Heart left ventricle (tissue), 16 donors: Measurements from ENCODE around the gene S100A16. TPM values are rescaled to one million over a fixed set of nuclear protein-coding genes. Genes with fewer than 3 reads are reported as not detected.
A peak's percentile ranks its signal among the peaks of the same experiment; 100 is the strongest.
"Not testable (repeated sequence)": the region's sequence is repeated elsewhere in the genome, so short reads cannot be mapped to it uniquely, and the experiment has no call there.

Experiments used
- ATAC-seq, 4 donors: fragments of 200-7000 bp; cut with Tn5 transposase; one replicate each; pipeline ENCODE4 v1.9.1; 2020 to 2022; ENCODE audit warnings: moderate library complexity in 4 of 4, mild to moderate bottlenecking in 3 of 4, moderate number of reproducible peaks in 1 of 4
- DNase-seq, 5 donors: peaks; one replicate each; pipeline ENCODE4 v3.0.0-alpha.2; 2020
- H3K27ac ChIP-seq, 12 donors: fragments of 200-600 bp; sonication (generic) in 4 of 12; one replicate each; pipeline versions ENCODE4 v1.5.0 to v1.8.0; 2016 to 2022; ENCODE audit warnings: mild to moderate bottlenecking in 2 of 12
- H3K27me3 ChIP-seq, 9 donors: fragments of 200-600 bp; sonication (generic) in 2 of 9; one replicate each; pipeline versions ENCODE4 v1.5.1 to v1.8.0; 2016 to 2022; ENCODE audit warnings: mild to moderate bottlenecking in 3 of 9
- H3K36me3 ChIP-seq, 9 donors: fragments of 200-600 bp; sonication (generic) in 2 of 9; one replicate each; pipeline versions ENCODE4 v1.5.0 to v1.8.0; 2018 to 2022; ENCODE audit warnings: mild to moderate bottlenecking in 2 of 9
- H3K4me1 ChIP-seq, 12 donors: fragments of 200-600 bp; sonication (generic) in 4 of 12; one replicate each; pipeline versions ENCODE4 v1.5.0 to v1.8.0; 2016 to 2022; ENCODE audit warnings: mild to moderate bottlenecking in 3 of 12
- H3K4me3 ChIP-seq, 12 donors: fragments of 200-600 bp; sonication (generic) in 4 of 12; one replicate each; pipeline versions ENCODE4 v1.5.0 to v1.8.0; 2017 to 2022; ENCODE audit warnings: mild to moderate bottlenecking in 9 of 12, moderate library complexity in 4 of 12
- H3K9me3 ChIP-seq, 12 donors: fragments of 200-600 bp; sonication (generic) in 4 of 12; one replicate each; pipeline versions ENCODE4 v1.5.0 to v1.8.0; 2016 to 2022; ENCODE audit warnings: mild to moderate bottlenecking in 1 of 12
- POLR2A ChIP-seq, 2 donors: fragments of 450-650 bp; IDR thresholded peaks; one replicate each; pipeline ENCODE4 v1.6.1; 2017; ENCODE audit warnings: antibody characterized with exemption in 2 of 2, mild to moderate bottlenecking in 2 of 2, moderate library complexity in 2 of 2
- WGBS, 4 donors: extraction: QIAGEN DNeasy Blood & Tissue Kit in 2 of 4; methylation state at CpG; one replicate each; pipeline versions ENCODE4 v1.1.5 to v1.1.7; 2013 to 2018; 5-methylcytosine and 5-hydroxymethylcytosine counted together
- intact Hi-C, 10 donors: fragments of 100-400 bp; cut with DNase I; formaldehyde crosslinking; loops; one replicate each; pipeline versions ENCODE4 v1.11.1 to v1.14.2; 2022
- polyA plus RNA-seq, 2 donors: library from polyadenylated mRNA; stranded (reverse); fragments of 200-250 nt; gene quantifications; one replicate each; pipeline ENCODE4 v1.2.3, GENCODE V29; 2013
- total RNA-seq, 9 donors: library from RNA; depleted of rRNA in 2 of 9; stranded (reverse); fragments of >200 nt in 2 of 9; fragmentation: NEBNext Ultra II Directional in 3 of 9; extraction: Animal tissue kit (Norgen Biotek cat#: 25700) in 3 of 9; gene quantifications; one replicate each; pipeline versions ENCODE4 v1.1.0 to v1.2.4, GENCODE V29; 2016 to 2023
- TF ChIP-seq, protein P1 (sequence below), 12 donors: fragments of 200-600 bp; sonication (generic) in 4 of 12; IDR thresholded peaks; one replicate each; pipeline versions ENCODE4 v1.5.0 to v1.8.0; 2018 to 2022; ENCODE audit warnings: antibody characterized with exemption in 12 of 12, mild to moderate bottlenecking in 5 of 12
- donor health status: ischemic (EF 13 %, LVEDD 7.1; RV severe dilation, severe dysfunction).
- donor health status: healthy with polysubstance abuse.
- donor health status: DM: no; HTN: yes; CAD: no.
- donor health status: DM: no; HTN: no; CAD: no.
- donor health status: ischemic (EF 25% LVEDD 6.9; RV normal size, moderate dysfunction).
- donor health status: ischemic (EF 25% LVEDD 5.7; RV mildly dilated, moderate dysfunction).
- donor health status: healthy.
- donor health status: DM: yes; HTN: yes; CAD: no.
- donor health status: ischemic (EF 35%, LVEDD 5.7; RV mildly dilated, moderate dysfunction).
- donor health status: nonischemic (EF 11% LVEDD 7.7; RV severe dilation, severe dysfunction).
- donor health status: DM: yes; HTN: yes; CAD: no.
- donor health status: PGD.
- donor health status: ischemic (EF 29% LVEDD 5.4; RV normal size, mild dysfunction).
- donor health status: nonischemic (EF 23%, LVEDD 6.1; RV moderate dilation, normal function).

S100A16 gene
- total and polyA plus RNA-seq, 11 donors = 37.2 to 233 (median 70.3) TPM

DNA sequence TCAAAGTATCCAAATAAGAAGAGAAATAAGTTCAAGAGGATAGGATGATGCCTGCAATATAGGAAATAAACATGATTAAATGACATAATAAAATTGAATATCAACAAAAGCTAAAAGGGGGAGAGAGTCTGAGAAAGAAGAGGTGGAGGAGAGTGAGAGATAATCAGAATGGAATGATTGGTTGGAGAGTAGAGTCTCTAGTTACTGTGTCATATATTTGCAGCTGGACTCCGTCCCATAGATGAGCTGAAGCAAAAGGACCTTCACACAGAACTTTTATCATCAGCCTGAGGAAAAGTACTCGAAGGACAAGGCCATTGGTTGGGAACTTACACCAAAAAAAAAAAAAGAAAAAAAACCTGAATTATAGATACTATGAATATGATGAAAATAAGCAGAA, 24.5 kb downstream of the S100A16 start:
- no peak for DNase-seq
- no peaks in the 10 kb centered on the region for H3K36me3 ChIP-seq
- no peak for ATAC-seq
- WGBS, 4 donors = 79 to 86% (median 83%) methylated on average over 2 of the region's 2 CpGs
- H3K27ac ChIP-seq = no peak overlapping the region
- TF ChIP-seq POLR2A (IDR thresholded peaks at IDR 0.05) = no peak
- TF ChIP-seq, protein P1, sequence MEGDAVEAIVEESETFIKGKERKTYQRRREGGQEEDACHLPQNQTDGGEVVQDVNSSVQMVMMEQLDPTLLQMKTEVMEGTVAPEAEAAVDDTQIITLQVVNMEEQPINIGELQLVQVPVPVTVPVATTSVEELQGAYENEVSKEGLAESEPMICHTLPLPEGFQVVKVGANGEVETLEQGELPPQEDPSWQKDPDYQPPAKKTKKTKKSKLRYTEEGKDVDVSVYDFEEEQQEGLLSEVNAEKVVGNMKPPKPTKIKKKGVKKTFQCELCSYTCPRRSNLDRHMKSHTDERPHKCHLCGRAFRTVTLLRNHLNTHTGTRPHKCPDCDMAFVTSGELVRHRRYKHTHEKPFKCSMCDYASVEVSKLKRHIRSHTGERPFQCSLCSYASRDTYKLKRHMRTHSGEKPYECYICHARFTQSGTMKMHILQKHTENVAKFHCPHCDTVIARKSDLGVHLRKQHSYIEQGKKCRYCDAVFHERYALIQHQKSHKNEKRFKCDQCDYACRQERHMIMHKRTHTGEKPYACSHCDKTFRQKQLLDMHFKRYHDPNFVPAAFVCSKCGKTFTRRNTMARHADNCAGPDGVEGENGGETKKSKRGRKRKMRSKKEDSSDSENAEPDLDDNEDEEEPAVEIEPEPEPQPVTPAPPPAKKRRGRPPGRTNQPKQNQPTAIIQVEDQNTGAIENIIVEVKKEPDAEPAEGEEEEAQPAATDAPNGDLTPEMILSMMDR (IDR thresholded peaks at IDR 0.05) = no peak
- H3K4me1 ChIP-seq = peaks cover 0 to 10% (median 2%) of the 10 kb centered on the region in 12 donors
- no peaks in the 10 kb centered on the region for H3K9me3 ChIP-seq
- H3K4me3 ChIP-seq = no peak overlapping the region
- intact Hi-C loops = no loop called here
- no peaks in the 10 kb centered on the region for H3K27me3 ChIP-seq

DNA sequence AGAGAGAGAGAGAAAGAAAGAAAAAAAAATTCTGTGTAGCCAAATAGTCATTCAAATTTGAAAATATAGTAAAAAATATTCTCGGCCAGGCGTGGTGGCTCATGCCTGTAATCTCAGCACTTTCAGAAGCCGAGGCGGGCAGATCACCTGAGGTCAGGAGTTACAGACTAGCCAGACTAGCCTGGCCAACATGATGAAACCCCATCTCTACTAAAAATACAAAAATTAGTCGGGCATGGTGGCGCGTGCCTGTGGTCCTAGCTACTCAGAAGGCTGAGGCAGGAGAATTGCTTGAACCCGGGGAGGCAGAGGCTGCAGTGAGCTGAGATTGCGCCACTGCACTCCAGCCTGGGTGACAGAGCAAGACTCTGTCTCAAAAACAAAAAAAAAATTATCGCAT, 24.9 kb downstream of the S100A16 start:
- intact Hi-C loops = not testable (repeated sequence)

DNA sequence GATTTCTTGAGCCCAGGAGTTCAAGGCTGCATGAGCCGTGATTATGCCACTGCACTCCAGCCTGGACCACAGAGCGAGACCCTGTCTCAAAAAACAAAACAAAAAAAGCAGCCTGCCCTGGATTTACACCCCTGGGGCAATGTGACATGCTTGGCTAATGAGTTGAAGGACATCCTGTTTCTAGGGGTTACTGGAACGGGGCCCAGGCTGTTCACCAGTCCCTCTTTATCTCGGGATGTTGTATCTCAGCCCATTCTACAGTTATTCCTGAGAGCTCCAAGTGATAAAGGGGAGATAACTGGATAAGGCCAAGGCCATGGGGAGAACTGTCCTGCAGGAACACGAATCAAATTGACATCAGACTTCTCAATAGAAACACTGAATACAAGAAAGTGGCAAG, 25.6 kb downstream of the S100A16 start:
- peak in 3 of 4 donors; percentile 57 to 64 (median 60) for ATAC-seq

More for the DNA sequence above, 24.9 kb downstream of the S100A16 start:
- H3K4me3 ChIP-seq, H3K9me3 ChIP-seq, H3K27ac ChIP-seq, ATAC-seq, H3K27me3 ChIP-seq, DNase-seq, H3K36me3 ChIP-seq: not testable (repeated sequence)
- H3K4me1 ChIP-seq = peaks cover 0 to 10% (median 2%) of the 10 kb centered on the region in 12 donors
- 87 to 95% (median 93%) methylated on average over 10 of the region's 10 CpGs for WGBS, 4 donors

DNA sequence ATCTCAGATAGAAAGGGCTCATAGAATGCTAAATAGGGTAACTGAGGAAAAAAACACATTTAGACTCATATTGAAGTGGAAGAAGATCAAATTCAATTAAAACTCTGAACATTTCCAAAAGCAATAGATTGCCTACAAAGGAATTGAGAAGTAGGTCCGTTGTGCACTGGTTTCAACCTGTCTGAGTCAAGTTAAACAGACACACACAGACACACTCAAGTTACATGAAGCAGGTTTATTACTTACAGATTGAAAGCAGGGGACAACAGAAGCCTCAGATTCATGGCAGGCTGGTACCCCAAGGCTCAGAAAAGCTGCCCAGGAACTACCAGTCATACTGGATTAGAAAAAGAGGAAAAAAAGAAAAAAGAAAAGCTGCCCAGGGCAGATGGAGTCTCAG, 26.6 kb downstream of the S100A16 start:
- H3K27ac ChIP-seq = no peak overlapping the region
- ATAC-seq = no peak
- DNase-seq = no peak
- H3K36me3 ChIP-seq = no peaks in the 10 kb centered on the region
- peaks cover 0 to 10% (median 2%) of the 10 kb centered on the region in 12 donors for H3K4me1 ChIP-seq
- H3K4me3 ChIP-seq = no peak overlapping the region
- WGBS, 4 donors = 48 to 58% (median 55%) methylated on average over 1 of the region's 1 CpG
- no peaks in the 10 kb centered on the region for H3K9me3 ChIP-seq
- no peaks in the 10 kb centered on the region for H3K27me3 ChIP-seq
- intact Hi-C loops = no loop called here
- TF ChIP-seq, protein P1 (IDR thresholded peaks at IDR 0.05) = no peak
- no peak for TF ChIP-seq POLR2A (IDR thresholded peaks at IDR 0.05)

More for the DNA sequence above, 25.6 kb downstream of the S100A16 start:
- Histone ChIP-seq H3K4me3 (no peak overlapping the region), H3K27ac (no peak overlapping the region), H3K9me3 (no peaks in the 10 kb centered on the region), H3K4me1 (peaks cover 0 to 10% (median 2%) of the 10 kb centered on the region in 12 donors), H3K36me3 (no peaks in the 10 kb centered on the region), H3K27me3 (no peaks in the 10 kb centered on the region)
- no peak for DNase-seq
- TF ChIP-seq, protein P1 (IDR thresholded peaks at IDR 0.05) = no peak
- TF ChIP-seq POLR2A (IDR thresholded peaks at IDR 0.05) = no peak
- intact Hi-C loops = no loop called here
- 28 to 42% (median 34%) methylated on average over 5 of the region's 5 CpGs for WGBS, 4 donors

DNA sequence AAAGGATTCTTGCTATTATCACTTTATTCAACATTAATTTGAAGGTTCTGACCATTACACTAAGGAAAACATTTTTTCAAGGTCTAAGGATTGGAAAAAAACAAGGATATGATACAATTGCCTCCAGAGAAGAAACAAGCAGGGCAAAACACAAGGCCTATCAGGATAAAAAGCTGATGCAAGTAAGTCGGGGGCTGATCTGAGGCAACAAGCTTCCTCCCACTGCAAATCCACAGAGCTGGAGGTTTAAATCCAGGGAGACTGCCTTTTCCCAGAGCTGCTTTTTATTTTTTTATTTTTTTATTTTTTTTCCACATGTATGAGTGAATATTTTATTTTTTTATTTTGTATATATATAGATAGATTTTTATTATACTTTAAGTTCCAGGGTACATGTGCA, 27.9 kb downstream of the S100A16 start:
- Histone ChIP-seq H3K9me3 (no peaks in the 10 kb centered on the region), H3K4me1 (peaks cover 0 to 10% (median 2%) of the 10 kb centered on the region in 12 donors), H3K27me3 (no peaks in the 10 kb centered on the region), H3K36me3 (no peaks in the 10 kb centered on the region), H3K27ac (no peak overlapping the region), H3K4me3 (no peak overlapping the region)
- intact Hi-C loops = no loop called here
- 84 to 89% (median 85%) methylated on average over 1 of the region's 1 CpG for WGBS, 4 donors
- TF ChIP-seq, protein P1 (IDR thresholded peaks at IDR 0.05) = no peak
- no peak for TF ChIP-seq POLR2A (IDR thresholded peaks at IDR 0.05)
- DNase-seq (no peak), ATAC-seq (no peak)
